PFSK-1 (cell line): ENCODE measurements around the gene SLC39A11.

Source experiments
- FOXP2 ChIP-seq: optimal IDR thresholded peaks from 2 replicates; pipeline ENCODE3; 2011; ENCODE audit warnings: borderline replicate concordance, control low read depth, inconsistent platforms; ENCODE audit not compliant: insufficient read depth; ENCODE audit errors: extremely low read length, extremely low read depth
- POLR2AphosphoS5 ChIP-seq: IDR thresholded peaks from 2 replicates; pipeline ENCODE4 v1.6.1; 2012; ENCODE audit warnings: low read depth, mild to moderate bottlenecking, control low read depth, low read length, moderate library complexity
- SIN3A ChIP-seq: IDR thresholded peaks from 2 replicates; pipeline ENCODE4 v1.6.1; 2012; ENCODE audit warnings: mild to moderate bottlenecking, low read length, moderate library complexity, borderline replicate concordance; ENCODE audit not compliant: insufficient read depth
- TAF1 ChIP-seq: IDR thresholded peaks from 2 replicates; pipeline ENCODE4 v1.6.1; 2012; ENCODE audit warnings: low read length, control low read depth, borderline replicate concordance; ENCODE audit not compliant: insufficient read depth
- TF ChIP-seq, protein P1 (sequence below), 2 experiments: IDR thresholded peaks; 2 replicates each; pipeline versions ENCODE4 v1.6.1 to v1.8.0; 2011 to 2012; ENCODE audit warnings: low read depth in 2 of 2, low read length in 2 of 2, control low read depth in 1 of 2, inconsistent platforms in 1 of 2, mild to moderate bottlenecking in 1 of 2, moderate library complexity in 1 of 2; ENCODE audit not compliant: insufficient read depth in 1 of 2

GRCh38 chr17:72927146-72927545 lies 165.3 kb downstream of the SLC39A11 start:
- TF ChIP-seq SIN3A (no peak), POLR2AphosphoS5 (no peak), TAF1 (no peak), FOXP2 (no peak)
- TF ChIP-seq, protein P1, sequence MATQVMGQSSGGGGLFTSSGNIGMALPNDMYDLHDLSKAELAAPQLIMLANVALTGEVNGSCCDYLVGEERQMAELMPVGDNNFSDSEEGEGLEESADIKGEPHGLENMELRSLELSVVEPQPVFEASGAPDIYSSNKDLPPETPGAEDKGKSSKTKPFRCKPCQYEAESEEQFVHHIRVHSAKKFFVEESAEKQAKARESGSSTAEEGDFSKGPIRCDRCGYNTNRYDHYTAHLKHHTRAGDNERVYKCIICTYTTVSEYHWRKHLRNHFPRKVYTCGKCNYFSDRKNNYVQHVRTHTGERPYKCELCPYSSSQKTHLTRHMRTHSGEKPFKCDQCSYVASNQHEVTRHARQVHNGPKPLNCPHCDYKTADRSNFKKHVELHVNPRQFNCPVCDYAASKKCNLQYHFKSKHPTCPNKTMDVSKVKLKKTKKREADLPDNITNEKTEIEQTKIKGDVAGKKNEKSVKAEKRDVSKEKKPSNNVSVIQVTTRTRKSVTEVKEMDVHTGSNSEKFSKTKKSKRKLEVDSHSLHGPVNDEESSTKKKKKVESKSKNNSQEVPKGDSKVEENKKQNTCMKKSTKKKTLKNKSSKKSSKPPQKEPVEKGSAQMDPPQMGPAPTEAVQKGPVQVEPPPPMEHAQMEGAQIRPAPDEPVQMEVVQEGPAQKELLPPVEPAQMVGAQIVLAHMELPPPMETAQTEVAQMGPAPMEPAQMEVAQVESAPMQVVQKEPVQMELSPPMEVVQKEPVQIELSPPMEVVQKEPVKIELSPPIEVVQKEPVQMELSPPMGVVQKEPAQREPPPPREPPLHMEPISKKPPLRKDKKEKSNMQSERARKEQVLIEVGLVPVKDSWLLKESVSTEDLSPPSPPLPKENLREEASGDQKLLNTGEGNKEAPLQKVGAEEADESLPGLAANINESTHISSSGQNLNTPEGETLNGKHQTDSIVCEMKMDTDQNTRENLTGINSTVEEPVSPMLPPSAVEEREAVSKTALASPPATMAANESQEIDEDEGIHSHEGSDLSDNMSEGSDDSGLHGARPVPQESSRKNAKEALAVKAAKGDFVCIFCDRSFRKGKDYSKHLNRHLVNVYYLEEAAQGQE (IDR thresholded peaks at IDR 0.05; ENCODE audit: insufficient read depth in 1 of 2, low read depth in 2 of 2, low read length in 2 of 2) = no peak
